Fibroblast of skin of back (primary cell): ENCODE results near the gene IKZF2. TPM values are rescaled to one million over a fixed set of nuclear protein-coding genes. Genes with fewer than 3 reads are reported as not detected.
A peak's percentile ranks its signal among the peaks of the same experiment; 100 is the strongest.

Experiments
- DNase-seq: peaks from one replicate; pipeline ENCODE4 v3.0.0-alpha.2; 2013
- polyA plus RNA-seq, 2 experiments: library from polyadenylated mRNA; unstranded; fragments of 120-200 nt; gene quantifications; one replicate each; pipeline ENCODE4 v1.2.1, GENCODE V29; 2013; ENCODE audit not compliant: insufficient read length in 2 of 2

Gene IKZF2
- polyA plus RNA-seq (2013, experiment 1 of 2; ENCODE audit: insufficient read length): 0.72 TPM
- polyA plus RNA-seq (2013, experiment 2 of 2; ENCODE audit: insufficient read length): 1.3 TPM

DNA sequence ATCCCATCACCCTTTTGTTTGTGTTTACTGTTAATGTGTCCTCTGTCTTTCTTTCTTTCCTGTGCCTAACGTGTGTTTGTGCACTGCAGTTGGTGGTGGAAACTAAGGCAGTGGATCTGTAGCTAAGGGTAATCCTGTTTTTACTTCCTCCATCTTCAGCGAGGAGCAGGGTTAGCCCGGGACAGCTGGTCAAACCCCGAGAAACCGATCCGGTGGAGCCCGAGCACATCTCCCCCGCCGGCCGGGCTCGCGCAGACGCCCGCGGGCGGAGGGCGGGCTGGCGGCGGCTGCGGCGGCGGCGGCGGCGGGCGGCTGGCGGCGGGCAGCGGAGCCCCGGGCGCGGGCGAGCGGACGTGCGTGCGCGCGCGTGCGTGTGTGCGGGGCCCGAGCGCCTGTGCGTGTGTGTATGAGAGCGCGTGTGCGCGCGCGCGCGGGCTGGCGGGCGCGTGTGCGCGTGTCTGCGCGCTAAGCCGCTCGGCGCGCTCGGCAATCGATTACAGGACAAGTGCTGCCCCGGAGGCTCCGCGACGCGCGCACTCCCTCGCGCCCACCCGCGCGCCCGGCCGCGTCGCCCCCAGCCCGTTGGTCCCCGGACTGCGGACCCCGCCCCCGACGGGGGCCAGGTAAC, at the start of gene IKZF2:
Gene IKZF2 (minus strand): TSS at position 176 of the 628 bp plus-strand sequence. CDS start 2,983 bp downstream, outside the sequence.
- DNase-seq: peak; percentile 82

DNA sequence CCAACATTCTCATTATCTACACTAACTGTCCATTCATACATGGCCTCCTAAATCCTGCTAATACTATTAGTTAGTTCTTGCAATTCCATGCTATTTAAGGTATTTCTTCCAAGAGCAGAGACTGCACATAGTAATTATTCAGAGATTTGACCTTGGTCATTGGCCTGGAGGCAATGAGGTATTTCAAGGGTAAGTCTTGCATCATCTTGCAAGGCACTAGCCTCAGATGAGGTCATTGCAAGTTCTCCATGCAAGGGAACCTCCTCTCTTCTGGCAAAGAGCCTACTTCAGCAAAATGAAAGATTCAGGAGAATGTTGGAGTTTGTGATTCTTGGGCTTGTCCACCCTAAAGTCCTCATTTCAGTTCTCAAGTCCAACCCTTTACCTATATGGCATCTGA, 48.5 kb upstream of the IKZF2 start:
- DNase-seq: peak; percentile 18

DNA sequence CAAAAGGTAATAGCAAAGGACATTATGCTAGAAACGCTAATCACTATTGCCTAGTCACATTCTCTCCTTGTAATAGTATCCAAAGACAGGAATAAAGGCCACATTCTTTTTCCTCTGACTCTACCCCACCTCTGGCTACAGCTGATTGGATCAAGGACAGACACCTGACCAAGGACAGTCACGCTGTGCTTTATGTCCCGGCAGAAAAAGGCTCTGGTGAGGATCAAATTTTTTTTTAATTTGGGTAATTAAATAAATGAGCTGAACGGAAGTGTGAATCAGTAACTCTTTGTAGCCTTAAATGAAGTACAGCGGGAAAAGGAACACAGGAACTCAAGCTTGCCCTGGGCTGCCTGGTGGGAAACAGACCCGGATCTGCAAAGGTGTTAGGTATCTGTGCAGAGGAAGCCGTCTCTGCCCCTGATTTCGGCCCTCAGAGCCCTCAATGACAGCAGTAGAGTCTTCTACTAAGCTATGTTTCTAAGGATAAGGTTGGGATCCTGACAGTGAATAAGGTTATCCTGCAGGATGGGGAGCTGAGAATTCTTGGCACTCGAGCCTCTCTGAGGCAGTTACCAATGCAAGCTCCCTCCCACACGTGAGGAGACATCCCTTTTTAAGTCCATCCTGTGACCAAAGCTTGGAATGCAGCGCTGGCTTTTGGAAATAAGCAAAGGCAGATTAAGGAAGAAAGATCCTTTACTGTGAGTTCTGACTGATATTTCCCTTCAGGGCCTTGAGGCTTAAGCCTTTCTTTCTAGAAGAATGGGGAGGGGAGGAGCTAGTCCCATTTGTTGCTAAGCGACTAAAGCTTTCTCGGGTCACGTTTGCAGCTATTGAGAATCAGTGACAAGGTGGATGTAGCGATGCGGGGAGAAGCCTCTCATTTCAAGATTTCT, 37.8 kb upstream of the IKZF2 start:
- DNase-seq: peak; percentile 60

DNA sequence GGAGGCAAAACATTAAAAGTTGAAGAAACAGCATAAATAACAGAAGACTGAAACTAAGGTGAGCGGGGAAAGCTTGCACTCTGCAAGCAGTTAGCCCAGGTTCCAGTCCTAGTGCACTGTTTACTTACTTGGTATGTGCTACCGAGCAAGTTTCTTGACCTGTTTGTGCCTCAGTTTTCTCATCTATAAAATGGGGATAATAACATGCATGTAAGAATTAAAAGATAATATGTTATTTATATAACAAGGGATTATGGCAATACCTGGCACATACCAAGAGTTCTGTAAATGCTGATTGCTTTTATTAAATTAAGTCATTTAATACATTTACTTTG, 37.1 kb upstream of the IKZF2 start:
- DNase-seq: no peak

DNA sequence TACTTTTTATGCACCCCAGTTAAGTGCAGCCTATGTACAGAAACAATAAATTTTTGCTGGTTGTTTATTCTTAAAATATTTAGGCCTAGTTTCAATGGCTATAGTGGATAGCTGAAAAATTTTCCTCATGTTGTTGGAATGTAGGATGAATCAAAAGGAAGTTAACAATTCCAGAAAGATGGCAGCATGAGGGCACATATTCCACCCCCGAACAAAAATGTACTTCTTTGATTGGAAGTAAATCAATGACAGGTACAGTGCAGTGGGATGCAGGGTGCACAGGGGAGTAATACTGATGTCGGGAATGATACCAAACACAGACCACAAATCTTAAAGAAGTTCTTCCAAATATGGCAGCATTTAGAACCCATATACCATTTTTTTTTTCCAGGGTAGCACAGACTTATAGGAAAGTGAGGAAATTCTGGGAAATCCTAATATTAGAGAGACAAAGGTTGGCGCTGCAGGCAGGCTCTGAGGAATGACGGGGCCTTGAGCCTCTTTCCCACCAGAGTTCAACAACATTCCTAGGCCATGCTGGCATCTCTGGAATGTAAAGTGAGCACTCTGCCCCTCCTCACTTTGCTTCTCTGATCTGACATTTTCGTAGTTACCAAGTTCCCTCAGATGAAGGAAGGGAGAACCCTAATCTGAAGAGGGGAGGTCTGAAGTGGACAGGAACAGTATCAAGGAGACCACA, 36.6 kb upstream of the IKZF2 start:
- DNase-seq: peak; percentile 90

DNA sequence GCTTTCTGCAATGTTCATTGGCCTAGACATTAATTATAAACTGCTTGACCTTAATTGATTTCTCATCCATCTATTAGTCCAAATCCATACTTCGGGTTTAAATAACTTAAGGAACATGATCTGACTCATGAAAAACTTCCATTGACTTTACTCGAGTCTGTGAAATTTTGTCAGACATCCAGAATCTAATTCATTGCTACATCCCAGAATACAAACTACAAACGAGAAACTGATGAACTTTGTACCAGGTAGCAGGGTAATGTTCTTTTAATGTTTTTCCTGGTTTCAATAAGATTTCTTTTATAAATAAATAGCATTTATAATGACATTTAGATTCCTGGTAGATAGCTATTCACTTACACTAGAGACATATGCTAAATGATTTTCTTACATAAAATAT, 36.0 kb upstream of the IKZF2 start:
- peak; percentile 9 for DNase-seq

DNA sequence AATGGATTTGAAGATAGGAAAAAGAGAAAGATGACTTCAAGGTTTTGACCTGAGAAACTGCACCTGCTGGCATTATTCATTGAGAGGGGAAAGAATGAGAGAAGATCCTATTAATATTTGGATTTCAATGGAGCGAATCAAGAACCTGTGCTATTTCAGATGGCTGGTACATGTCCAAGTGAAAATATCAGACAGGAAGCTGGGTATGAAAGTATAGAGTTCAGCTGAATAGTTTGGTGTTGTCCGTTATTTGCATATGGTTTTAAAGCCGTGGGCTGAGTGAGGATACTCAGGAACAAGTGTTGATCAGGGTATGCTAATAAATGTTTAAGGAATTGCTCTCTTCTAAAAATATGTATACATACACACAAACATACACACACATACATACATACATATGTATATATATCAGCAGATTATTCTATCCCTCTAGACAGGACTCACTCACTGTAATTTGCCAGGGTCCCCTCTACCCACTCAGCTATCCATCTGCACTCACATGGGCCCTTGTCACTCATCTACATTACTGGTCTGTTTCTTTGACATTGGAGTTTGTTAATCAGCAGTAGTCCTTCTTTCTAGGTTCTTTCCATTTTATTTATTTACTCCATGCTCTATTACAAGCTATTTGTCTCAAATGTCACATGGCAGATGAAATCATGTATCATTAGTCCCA, 33.9 kb upstream of the IKZF2 start:
- DNase-seq: no peak

DNA sequence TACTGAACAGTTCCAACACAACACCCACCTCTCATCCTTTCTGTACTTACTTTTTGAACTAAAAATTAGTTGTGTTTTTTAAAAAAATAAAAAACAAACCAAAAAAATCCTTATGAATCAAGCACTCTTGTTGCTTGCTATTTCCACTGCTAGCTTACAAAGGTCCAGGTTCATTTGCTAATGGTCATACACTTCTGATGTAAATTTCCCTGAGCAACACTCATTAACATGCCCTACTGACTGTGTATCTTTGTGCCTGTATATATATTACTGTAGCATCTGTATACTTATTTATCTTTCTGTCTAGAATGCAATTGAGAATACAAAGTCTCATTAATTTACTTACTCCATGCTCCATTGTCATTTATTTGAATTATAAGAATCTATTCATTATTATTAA, 30.3 kb upstream of the IKZF2 start:
- no peak for DNase-seq

DNA sequence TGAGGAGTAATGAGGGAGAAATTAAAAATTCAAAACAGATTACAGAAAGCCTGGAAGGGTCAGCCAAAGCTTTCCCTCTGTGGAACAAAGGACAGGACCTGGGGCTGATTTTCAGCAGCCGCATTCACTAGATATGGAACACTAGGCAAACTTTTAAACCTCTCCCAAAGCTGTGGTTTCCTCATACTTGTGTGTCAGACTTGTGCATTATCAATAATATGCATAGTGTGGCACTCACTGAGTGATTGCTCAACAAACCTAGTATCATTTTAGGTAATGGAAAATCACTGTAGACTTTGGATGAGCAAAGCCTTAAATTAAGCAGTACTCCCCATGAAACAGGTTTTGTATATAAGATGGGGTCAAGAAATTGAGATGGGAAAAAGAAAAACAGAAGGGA, 26.3 kb upstream of the IKZF2 start:
- DNase-seq: no peak

DNA sequence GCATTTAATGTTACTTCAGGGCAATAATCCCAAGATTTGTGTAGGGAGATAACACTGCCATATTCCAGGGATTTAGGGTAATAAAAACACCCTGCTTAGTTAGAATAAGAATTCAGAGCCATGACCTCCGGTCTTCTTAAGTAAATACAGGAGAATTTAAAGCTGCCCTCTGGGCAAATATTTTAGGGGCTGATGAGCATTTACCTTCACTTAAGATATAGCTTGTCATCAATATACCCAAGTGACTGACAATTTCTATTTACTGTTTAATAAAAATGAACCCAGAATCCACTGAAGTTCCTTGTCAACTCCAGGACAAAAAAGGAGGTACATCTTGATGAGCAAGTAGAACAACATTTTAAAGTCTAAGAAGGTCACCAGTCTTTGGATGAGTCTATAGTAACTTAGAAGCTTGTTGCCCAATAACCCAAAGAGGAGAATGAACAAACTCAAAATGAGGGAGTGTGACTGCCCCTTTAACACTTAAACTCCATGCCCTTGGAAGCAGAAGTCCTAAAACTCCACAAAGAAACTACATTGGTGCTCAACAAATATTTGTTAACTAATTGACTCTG, 24.3 kb upstream of the IKZF2 start:
- DNase-seq: no peak

DNA sequence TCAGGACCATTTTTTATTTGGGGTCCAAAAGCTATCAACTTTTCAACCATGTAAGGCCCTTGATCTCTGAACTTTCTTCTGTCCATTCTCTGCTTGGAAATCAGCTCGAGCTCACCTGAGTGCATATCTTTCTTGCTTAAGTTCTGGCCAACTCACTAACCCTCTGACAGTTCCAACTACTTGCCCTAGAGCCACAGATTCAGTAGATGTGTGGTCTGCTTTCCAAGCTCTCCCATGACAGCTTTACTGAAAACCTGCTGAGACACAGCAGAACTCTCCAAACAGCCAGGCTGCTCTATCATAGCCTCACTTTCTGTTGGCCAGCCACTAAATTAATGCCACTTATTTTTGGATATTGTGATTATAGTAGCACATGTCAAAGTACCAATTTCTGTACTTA, 21.2 kb upstream of the IKZF2 start:
- no peak for DNase-seq

DNA sequence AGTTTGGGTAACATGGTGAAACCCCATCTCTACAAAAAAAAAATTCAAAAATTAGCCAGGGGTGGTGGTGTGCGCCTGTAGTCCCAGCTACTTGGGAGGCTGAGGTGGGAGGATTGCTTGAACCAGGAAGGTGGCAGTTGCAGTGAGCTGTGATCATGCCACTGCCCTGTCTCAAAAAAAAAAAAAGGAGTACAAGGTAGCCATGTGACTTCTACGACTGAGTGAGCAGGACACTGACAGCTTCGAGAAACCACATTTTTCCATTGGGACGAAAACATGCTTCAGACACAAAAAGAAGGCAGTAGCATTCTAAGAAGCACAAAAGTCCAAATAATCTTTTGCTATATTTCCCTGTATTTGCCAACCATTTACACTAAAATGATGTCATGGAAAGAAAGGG, 19.7 kb upstream of the IKZF2 start:
- no peak for DNase-seq

DNA sequence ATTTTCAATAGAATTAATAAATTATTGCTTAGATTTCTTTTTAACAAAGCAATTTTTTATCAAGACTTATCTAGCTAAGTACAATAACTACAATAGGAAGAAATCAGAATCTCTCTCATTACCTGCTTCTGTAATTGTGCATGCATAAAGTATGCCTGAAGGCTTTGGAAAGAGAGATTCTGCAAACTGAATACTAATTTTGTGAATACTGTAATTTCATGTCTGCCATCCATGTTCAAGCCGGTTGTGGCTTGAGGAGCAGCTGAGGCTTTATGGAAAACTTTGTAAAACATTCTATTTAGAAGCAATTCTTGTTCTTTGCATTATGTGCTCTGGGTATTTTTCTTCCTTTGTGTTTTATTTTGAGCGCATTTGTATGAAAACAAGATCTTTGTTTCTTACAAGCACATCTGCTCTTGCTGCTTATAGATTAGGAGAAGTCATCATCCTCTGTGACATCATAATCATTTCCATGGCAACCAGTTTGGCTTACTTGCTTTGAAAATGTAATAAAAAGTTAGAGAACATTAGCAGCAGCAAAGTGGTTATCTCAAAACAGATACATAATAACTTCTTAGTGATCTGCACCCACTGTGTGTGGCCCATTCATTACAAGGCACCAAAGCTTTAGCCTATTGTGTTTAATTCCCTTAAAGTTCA, 16.0 kb upstream of the IKZF2 start:
- no peak for DNase-seq

DNA sequence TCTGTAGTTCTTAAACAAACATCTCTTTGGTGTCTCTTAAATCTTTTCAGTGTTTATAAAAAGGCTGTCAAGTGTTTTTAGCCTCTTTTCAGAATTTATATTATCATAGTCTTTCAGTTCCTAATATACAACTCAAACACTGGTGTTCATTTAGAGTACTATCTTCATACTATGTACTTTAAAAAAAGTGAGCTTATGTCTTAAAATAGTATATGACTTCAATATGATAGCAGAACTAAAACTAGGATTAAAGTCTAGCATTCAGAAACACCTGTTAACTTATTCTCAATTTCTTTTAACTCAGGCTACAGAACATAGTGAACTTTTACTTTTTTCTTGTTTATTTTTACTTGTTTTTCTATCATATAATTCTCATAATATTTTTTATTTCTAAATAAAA, 14.7 kb upstream of the IKZF2 start:
- DNase-seq: no peak

DNA sequence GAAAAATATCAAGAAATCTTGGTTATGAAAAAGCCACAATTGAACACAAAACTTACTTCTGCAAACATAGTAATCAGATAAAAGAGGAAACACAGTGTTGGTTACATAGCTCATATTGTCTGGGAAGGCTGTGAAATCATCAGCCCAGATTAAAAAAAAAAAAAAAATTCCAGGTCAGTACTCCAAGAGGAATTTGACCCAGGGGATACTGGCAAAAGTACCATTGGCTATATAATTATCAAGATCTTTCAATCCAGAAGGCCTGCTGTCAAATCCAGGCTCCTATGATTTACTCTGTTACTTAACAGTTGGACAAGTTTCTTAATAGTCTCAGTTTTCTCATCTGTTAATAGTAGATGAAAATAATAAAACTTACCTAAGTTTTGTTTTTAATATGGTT, 12.9 kb upstream of the IKZF2 start:
- no peak for DNase-seq

DNA sequence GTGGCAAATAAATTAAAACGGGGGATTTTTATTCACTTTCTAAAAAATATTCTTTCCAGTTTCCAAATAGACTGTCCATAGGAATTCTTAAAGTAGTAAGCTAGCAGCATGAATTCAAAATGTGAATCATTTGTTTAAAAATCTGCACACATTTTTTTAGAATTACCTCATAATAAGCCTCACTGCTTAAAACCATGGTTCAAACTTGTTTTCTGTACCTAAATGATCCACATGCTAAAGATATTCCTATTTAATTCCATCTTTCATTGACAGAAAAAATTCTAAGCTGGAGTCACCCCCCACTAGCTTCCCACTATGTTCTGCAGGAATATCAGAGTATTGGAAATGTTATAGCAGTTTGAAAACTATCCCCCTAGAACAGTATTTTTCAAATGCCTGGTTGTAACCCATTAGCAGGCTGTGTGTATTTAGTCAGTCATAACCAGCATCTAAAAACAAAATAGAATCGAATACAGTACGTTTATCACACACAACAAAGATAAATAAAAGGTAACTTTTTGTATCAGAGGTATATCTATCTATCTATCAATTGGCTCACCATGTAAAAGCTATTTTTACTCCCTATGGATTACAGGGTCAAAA, 11.2 kb upstream of the IKZF2 start:
- peak; percentile 55 for DNase-seq

DNA sequence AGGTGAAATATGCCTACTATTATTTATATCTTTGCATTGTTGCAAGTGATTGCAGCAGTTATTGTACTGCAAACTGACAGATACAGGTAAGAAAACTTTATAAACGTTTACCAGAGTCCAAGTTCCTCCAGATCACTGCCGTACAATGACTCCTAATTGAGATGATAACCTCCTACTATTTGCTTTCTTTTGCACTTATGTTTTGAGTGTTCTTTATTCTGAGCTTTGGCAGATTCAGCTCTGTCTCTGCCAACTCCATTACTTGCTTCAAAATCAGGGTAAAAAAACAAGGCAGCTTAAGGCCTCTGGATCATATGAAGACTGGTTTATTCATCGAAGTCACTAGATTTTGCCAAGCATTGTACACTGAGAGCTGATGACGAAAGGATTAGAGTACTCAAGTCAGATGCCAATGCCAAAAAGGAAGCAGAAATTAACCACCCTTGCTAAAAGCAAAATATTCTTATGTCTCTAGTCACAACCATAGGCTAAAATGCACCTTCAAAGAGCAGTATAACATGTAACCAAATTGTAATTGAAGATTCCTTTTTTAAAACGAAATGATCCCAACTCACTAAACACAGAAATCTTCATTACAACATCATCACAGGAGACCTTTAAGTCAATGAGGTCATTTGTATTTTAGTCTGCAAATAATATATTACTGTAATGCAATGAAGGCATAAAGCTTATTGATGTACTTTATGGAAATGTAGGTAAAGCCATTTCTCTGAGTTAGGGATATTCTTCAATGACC, 10.5 kb upstream of the IKZF2 start:
- DNase-seq: peak; percentile 13

DNA sequence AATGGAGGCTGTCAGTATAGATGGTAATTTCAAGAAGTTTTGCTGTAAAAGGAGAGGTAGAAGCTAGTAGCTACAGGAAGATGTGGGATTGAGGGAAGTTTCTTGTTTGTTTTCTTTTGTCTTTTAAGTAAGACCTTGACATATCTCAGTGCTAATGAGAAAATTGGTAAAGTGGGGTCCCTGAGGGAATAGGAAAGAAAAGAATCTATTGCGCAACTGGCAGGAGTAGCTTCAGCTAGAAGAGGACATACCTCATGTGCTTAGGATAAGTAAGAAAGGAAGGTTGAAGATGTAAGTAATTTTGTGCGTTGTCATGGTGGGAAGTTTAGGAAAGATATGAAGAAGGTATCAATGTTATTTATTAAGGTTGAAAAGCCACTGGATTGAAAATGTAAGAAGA, 8.4 kb upstream of the IKZF2 start:
- no peak for DNase-seq

DNA sequence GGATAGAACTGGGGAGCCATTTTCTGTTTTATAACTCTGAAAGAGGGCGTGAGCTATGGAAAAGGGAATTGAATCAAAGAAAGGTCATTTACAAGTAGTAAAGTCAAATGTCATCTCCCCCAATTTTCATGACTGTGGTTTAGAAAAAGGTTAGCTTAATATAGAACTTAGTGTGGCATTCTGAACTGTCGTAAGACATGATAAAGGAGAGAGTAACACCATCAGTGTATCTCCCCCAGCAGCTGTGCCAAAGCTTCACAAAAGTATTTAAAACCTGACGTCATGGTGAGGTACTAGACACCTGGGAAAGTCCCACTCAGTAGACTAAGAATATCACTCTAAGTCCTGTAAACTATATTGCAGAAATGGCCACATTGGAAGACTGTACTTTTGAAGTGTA, 5.8 kb upstream of the IKZF2 start:
- DNase-seq: no peak

DNA sequence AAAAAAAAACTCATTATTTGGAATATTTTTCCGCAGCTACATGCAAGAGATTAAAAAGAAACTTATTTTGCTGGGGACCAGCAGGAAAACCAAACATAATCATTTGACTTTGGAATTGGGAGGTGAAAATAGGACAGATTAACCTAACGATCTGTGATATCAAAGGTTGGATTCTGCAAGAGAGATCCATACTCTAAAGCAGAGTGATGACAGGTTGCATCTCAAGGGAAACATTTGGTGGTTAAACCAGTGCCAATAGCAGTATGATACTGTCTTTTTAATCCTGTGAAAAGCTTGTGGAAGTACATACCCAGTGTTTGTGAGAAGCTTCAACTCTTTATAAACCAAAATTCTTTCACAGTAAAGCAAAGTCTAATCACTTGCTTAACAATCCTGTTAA, 5.3 kb upstream of the IKZF2 start:
- no peak for DNase-seq

DNA sequence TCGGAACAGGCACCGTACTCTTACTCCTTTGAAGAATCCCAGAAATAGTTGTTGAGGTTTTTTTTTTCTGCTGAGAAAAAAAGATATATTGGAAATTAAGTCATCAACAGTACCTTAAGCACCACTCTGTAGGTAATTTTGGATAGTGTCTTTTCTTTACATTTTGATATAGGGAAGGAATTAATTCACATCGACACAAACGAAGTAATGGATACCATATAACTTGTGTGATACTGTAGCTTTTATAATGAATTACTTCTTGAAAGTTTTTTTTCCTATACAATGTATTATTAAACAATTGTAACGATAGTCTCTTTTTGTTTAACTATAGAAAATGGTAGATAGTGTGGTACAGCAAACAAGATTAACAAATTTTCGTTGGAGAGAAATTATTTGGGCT, 1.5 kb upstream of the IKZF2 start:
- no peak for DNase-seq
